BLaER1 (cell line): Measurements from ENCODE around the gene ARAP1.

ENCODE experiments used
- H3K27ac ChIP-seq: shearing (Covaris generic); formaldehyde crosslinking; 2 replicates; pipeline ENCODE4 v1.8.1; 2022
- H3K27me3 ChIP-seq: shearing (Covaris generic); formaldehyde crosslinking; 2 replicates; pipeline ENCODE4 v1.8.1; 2022
- H3K36me3 ChIP-seq: shearing (Covaris generic); formaldehyde crosslinking; 2 replicates; pipeline ENCODE4 v1.8.1; 2022
- H3K4me1 ChIP-seq: shearing (Covaris generic); formaldehyde crosslinking; 2 replicates; pipeline ENCODE4 v1.8.1; 2022
- H3K4me2 ChIP-seq: shearing (Covaris generic); formaldehyde crosslinking; 2 replicates; pipeline ENCODE4 v1.8.1; 2022
- H3K4me3 ChIP-seq: shearing (Covaris generic); formaldehyde crosslinking; 2 replicates; pipeline ENCODE4 v1.8.1; 2022
- H3K9ac ChIP-seq: shearing (Covaris generic); formaldehyde crosslinking; 2 replicates; pipeline ENCODE4 v1.8.1; 2022
- H3K9me3 ChIP-seq: shearing (Covaris generic); formaldehyde crosslinking; 2 replicates; pipeline ENCODE4 v1.8.1; 2022
- H4K20me1 ChIP-seq: shearing (Covaris generic); formaldehyde crosslinking; 2 replicates; pipeline ENCODE4 v1.8.1; 2022
- Cebpa-rat ChIP-seq: shearing (Covaris generic); IDR thresholded peaks from 2 replicates; pipeline ENCODE4 v1.8.1; 2022

The ARAP1 gene

DNA sequence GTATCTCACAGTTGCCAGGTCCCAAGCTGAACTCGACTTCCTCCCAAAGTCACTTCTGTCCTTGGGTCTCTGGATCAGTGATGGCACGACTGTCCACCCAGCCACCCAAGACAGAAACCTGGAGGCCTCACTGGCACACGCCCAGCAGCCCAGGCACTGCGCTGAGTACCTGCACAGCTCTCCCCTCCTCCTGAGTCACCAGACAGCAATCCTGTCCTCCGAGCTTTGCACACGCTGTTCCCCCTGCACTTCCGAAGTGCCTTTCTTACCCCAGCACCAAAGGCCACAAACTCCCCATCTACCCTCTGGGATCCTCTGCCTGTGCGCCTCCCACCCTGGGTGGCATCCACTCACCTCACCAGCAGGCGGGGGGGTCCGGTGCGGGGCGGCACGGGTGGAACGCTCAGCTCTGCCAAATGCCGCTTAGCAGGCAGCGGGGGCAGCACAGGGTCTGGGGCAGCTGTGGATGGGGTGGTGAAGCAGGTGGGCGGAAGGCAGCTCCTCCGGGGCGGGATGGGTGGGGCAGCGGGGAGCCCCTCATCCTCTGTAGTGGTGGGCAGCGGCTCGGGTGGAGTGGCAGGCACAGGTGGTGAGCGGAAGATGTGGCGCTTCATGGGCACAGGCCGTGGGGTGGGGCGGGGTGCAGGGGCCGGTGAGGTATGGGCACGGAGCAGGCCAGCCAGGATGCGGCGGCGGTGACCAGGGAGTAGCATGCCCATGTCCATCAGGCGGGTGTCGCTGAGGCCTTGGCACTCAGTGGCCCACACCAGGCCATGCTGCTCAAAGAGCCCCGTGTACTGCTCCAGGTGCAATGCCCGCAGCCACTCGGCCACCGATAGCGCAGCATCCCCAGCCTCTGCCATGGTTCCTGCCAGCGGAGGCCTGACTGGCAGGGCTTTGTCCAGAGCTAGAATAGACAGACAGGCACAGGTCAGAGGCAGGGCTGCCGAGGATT, 25.7 kb downstream of the ARAP1 start:
- TF ChIP-seq Cebpa-rat, result no peak
- no peak overlapping the region for H3K4me3 ChIP-seq
- no peaks in the 10 kb centered on the region for H3K9me3 ChIP-seq
- peak overlapping the region; percentile 42; the same call in 1 of the 2 replicates for H3K4me2 ChIP-seq
- peaks cover 47% of the 10 kb centered on the region for H3K4me1 ChIP-seq
- H3K36me3 ChIP-seq, result peaks cover 22% of the 10 kb centered on the region
- no peak overlapping the region for H3K9ac ChIP-seq
- no peaks in the 10 kb centered on the region for H3K27me3 ChIP-seq
- 0 out of 2 replicates have a peak overlapping the region, but pooled peaks have one; percentile 55 for H3K27ac ChIP-seq
- H4K20me1 ChIP-seq, result 0 out of 2 replicates have a peak, but pooled peaks cover 6% of the 10 kb centered on the region

- no peak for TF ChIP-seq Cebpa-rat
- Histone ChIP-seq H3K9ac (no peak overlapping the region), H3K4me2 (peak overlapping the region; percentile 32; the same call in 1 of the 2 replicates), H3K27me3 (no peaks in the 10 kb centered on the region), H3K9me3 (no peaks in the 10 kb centered on the region), H3K4me3 (no peak overlapping the region), H3K27ac (0 out of 2 replicates have a peak overlapping the region, but pooled peaks have one; percentile 0), H4K20me1 (peaks cover 15% of the 10 kb centered on the region), H3K4me1 (peaks cover 55% of the 10 kb centered on the region), H3K36me3 (peaks cover 22% of the 10 kb centered on the region)
Measured at GRCh38 chr11:72725724-72726028, 26.5 kb downstream of the ARAP1 start.

DNA sequence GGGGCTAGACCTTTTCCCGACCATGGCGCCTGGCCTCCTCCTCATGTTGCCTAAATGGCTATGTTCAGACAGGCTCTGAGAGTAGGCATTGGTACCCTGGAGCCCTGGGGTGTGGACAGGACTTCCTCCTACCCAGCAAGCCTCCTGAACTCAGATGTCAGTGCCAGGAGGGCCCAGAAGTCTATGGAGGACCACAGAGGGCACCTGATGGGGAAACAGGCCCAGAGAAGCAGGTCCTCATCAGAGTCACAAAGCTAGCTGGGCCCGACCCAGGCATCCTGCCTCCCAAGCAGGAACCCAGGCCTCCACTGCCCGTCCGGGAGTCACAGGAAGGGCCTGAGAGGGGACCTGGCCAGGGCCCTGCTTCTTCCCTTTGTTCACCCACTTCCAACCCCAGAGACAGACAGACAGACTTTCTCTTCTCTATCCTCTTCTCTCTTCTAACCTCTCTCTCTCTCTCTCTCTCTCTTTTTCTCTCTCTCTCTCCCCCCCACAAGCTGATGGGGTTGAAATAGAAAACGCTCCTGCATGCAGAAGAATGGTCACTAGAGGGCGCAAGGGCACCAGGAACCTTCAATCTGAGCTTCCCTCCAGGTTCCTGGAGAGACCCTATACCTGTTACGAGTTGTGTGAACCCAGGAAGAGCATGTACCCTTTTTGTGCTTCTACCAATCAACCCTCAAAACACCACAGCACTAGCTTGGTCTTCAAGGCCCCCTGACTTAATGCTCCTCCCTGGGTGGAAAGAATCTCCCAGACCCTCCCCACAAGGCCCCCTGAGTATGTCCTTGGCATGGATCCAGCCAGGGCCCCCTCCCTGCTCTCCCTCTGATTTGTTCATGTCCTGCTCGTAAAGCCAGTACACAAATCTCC, 27.1 kb downstream of the ARAP1 start:
- Histone ChIP-seq H3K9me3 (no peaks in the 10 kb centered on the region), H3K27ac (peak overlapping the region; percentile 92; the same call in 1 of the 2 replicates), H3K4me3 (no peak overlapping the region), H4K20me1 (peaks cover 15% of the 10 kb centered on the region), H3K4me1 (peaks cover 61% of the 10 kb centered on the region), H3K36me3 (peaks cover 22% of the 10 kb centered on the region), H3K4me2 (peak overlapping the region; percentile 32), H3K27me3 (no peaks in the 10 kb centered on the region), H3K9ac (peak overlapping the region; percentile 38; the same call in 1 of the 2 replicates)
- no peak for TF ChIP-seq Cebpa-rat

DNA sequence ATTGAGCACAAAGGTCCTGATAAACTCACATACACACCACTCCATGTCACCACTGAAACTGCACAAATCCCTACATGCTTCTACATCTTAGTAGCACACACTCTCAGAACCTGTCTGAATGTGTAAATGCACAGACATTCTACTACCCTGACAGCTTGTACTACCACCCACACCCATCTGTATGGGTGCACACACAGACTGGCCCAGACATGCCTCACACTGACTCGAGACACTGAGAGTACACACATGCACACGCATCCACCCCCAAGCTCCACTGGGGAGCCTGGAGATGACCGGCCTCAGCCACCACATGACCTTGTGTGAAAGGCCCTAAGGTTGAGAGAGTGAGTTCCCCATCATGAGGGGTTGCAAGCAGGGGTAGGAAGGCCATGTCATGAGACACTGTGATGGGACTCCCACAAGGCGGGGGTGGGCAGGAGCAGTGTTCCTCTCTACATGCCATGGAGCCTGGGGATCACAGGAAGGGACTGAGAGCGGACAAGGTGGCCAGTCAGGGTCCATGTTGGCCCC, 28.1 kb downstream of the ARAP1 start:
- peaks cover 25% of the 10 kb centered on the region for H4K20me1 ChIP-seq
- no peak overlapping the region for H3K4me2 ChIP-seq
- TF ChIP-seq Cebpa-rat, result no peak
- H3K27me3 ChIP-seq, result no peaks in the 10 kb centered on the region
- peak overlapping the region; percentile 38; the same call in 1 of the 2 replicates for H3K9ac ChIP-seq
- H3K36me3 ChIP-seq, result peaks cover 26% of the 10 kb centered on the region
- no peak overlapping the region for H3K4me3 ChIP-seq
- H3K27ac ChIP-seq, result peak overlapping the region; percentile 92; the same call in 1 of the 2 replicates
- H3K4me1 ChIP-seq, result peaks cover 62% of the 10 kb centered on the region
- no peaks in the 10 kb centered on the region for H3K9me3 ChIP-seq

DNA sequence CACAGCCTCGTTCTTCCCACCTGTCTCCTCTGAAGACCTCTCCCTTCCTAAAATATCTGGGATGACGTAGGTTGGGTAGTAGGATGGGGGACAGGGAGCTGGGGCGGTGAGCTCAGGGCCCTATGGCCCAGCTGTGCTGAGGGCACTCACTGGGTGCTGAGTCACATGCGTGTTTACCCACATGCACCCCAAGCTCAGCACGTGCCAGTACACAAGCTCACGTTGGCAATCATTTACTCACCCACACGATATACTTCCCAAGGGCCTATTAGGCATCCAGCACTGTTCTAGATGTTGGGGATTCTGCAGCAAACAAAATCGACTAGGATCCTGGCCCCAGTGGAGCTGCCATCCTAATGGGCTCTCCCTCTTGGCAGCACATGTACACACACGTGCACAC, 28.7 kb downstream of the ARAP1 start:
- no peak for TF ChIP-seq Cebpa-rat
- Histone ChIP-seq H3K27me3 (no peaks in the 10 kb centered on the region), H4K20me1 (peaks cover 31% of the 10 kb centered on the region), H3K4me3 (no peak overlapping the region), H3K4me2 (no peak overlapping the region), H3K36me3 (peaks cover 32% of the 10 kb centered on the region), H3K27ac (peak overlapping the region; percentile 92; the same call in 1 of the 2 replicates), H3K4me1 (peaks cover 68% of the 10 kb centered on the region), H3K9ac (peak overlapping the region; percentile 91; the same call in 1 of the 2 replicates), H3K9me3 (no peaks in the 10 kb centered on the region)

DNA sequence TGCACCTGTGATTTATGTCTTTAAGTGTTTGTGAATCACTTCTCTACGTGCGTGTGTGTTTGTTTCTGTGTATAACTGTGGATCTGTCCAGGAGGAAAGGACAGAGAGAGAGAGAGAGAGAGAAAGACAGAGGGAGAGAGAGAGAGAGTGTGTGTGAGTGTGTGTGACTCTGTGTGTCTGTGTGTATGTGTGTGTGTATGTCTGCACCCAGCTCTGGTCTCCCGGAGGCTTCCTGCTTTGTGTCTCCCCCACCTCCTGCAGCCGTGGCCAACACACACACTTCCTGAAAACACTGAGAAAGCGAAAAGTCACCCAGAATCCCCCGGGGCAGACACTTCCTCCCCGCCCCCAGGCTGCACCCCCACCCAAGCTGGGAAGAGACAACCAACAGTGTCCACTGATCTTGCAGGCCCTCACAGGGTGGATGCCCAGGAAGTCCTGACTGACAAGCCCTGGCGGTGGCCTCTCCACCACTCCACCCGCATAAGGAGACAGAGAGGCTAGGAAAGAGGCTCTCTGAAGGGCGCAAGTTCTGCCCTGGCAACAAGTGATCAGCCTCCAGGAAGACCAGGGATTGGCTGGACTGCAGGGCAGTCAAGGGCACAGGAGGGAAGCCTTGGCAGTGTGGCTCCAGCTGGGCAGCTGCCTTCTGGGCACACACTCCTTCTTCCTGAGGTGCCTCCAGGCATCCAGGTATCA, 30.0 kb downstream of the ARAP1 start:
- Histone ChIP-seq H3K27ac (peak overlapping the region; percentile 92), H4K20me1 (peaks cover 44% of the 10 kb centered on the region), H3K4me2 (peak overlapping the region; percentile 100)

GRCh38 chr11:72721689-72722049, 30.5 kb downstream of the ARAP1 start:
- peak overlapping the region; percentile 100 for H3K4me2 ChIP-seq
- H4K20me1 ChIP-seq, result peaks cover 50% of the 10 kb centered on the region
- TF ChIP-seq Cebpa-rat, result no peak

More for the DNA sequence above, 30.0 kb downstream of the ARAP1 start:
- Histone ChIP-seq H3K9me3 (no peaks in the 10 kb centered on the region), H3K4me3 (peak overlapping the region; percentile 83), H3K27me3 (no peaks in the 10 kb centered on the region), H3K9ac (peak overlapping the region; percentile 91), H3K4me1 (peaks cover 75% of the 10 kb centered on the region), H3K36me3 (peaks cover 45% of the 10 kb centered on the region)
- TF ChIP-seq Cebpa-rat, result no peak

DNA sequence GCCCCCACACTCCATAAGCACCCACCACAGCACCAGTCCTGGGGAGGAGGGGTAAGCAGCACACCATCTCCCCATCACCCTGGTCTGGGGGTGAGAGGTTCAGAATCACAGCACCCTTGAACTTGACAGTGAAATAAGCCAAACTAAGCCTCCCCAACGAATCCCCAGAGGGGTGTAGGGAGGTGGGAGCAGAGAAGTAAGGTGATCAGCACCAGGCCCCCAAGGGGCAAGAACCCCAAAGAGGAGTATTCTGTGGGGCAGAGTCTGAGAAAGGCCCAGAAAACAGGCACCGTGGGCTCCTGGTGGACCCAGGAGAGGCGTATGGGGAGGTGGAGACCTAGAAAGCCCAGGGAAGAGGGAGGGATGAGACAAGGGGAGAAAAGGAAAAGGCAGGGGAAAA, 30.9 kb downstream of the ARAP1 start:
- Histone ChIP-seq H3K27me3 (no peaks in the 10 kb centered on the region), H3K27ac (peak overlapping the region; percentile 92), H3K4me3 (peak overlapping the region; percentile 83), H3K36me3 (peaks cover 47% of the 10 kb centered on the region), H4K20me1 (peaks cover 53% of the 10 kb centered on the region), H3K9me3 (no peaks in the 10 kb centered on the region), H3K4me2 (peak overlapping the region; percentile 100), H3K4me1 (peaks cover 80% of the 10 kb centered on the region), H3K9ac (peak overlapping the region; percentile 91)
- TF ChIP-seq Cebpa-rat, result no peak

More at GRCh38 chr11:72721689-72722049, 30.5 kb downstream of the ARAP1 start:
- Histone ChIP-seq H3K36me3 (peaks cover 45% of the 10 kb centered on the region), H3K9me3 (no peaks in the 10 kb centered on the region), H3K27me3 (no peaks in the 10 kb centered on the region), H3K4me3 (peak overlapping the region; percentile 83), H3K9ac (peak overlapping the region; percentile 91), H3K27ac (peak overlapping the region; percentile 92), H3K4me1 (peaks cover 76% of the 10 kb centered on the region)

DNA sequence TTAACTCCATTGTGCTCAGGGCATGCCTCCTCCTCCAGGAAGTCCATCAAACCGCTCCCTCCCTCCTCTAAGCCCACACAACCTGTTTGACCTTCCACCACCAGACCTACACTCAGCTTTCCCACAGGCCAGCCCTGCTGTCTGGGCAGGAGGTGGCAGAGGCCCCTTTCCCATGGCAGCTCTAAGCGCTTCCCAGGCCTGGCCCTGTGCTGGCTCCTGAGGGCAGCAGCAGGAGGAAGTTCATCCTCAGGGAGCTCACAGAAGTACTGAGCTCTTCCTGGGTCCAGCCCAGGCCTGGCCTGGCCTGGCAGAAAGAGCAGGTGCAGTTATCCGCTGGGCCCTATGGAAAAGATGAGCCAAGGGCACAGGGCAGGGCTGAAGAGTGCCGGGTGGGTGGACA, 31.4 kb downstream of the ARAP1 start:
- Histone ChIP-seq H3K4me1 (peaks cover 83% of the 10 kb centered on the region), H3K9ac (peak overlapping the region; percentile 91), H3K9me3 (no peaks in the 10 kb centered on the region), H3K27me3 (no peaks in the 10 kb centered on the region), H3K4me2 (peak overlapping the region; percentile 100), H3K27ac (peak overlapping the region; percentile 92), H3K36me3 (peaks cover 43% of the 10 kb centered on the region), H4K20me1 (peaks cover 58% of the 10 kb centered on the region), H3K4me3 (peak overlapping the region; percentile 83)
- TF ChIP-seq Cebpa-rat, result no peak
